NCI-H1436 treated with DMSO at 0.1 percent for 48 hours (cell line): ENCODE data around the gene DEFB108B.
"Not testable (repeated sequence)": the region's sequence is repeated elsewhere in the genome, so short reads cannot be mapped to it uniquely, and the experiment has no call there.

Experiments used
- DNase-seq: peaks from one replicate; lab custom pipeline; 2025; lab: John Stamatoyannopoulos, UW

DEFB108B gene, protein sequence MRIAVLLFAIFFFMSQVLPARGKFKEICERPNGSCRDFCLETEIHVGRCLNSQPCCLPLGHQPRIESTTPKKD

DNA sequence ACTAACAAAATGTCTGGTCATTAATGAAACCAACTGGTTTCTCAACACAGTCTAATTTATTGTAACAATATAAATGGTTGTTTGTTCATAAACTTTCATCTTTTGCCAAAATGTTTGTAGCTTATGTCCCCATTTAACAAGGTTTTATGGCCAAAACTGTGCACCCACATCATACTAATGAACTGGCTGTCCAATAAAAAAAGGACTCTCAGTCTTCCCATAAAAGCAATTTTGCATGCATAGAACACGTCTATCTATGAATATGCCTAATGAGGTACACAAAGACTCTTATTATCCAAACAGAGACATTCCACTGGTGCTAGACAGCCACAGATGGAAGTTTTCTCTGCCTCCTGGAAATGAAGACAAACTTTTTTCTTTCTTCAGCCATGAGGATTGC lies at the start of gene DEFB108B:
DEFB108B (plus strand) TSS at position 390 of the 400 bp plus-strand sequence; CDS start at position 390, 0 bp downstream.
- not testable (repeated sequence) for DNase-seq

DNA sequence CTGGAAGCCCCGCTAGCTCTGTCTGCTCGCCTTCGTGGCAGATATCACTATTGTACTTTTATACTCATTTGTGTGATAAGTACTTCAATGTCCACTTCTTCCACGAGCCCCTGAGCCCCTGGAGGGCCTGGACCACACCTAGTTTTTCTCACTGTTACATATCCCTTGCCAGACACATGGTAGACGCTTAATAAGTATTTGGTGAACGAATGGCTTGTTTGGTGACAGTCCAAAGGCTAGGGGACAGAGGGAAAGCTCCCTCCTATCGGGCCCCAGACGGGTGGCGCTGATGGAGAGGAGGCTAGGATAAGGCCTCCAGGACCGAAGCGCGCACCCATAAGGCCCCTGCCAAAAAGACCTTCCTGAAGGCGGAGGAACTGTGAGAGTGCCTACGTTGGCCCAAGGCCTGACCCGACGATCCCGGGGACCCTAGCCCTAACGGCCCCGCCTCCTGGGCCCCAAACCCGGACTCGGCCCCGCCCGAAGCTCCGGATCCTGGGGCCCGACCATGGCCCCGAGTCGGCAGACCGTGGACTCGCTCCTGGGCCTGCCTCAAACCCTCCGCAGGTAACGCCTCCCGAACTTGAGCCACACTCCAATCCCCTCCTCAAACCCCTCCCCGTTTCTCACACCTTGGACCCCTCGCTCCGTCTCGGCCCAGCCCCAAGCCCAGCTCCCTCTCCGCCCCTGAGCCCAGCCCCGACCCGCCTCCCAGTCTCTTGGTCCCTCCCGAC lies 46.7 kb upstream of the DEFB108B start:
- not testable (repeated sequence) for DNase-seq

DNA sequence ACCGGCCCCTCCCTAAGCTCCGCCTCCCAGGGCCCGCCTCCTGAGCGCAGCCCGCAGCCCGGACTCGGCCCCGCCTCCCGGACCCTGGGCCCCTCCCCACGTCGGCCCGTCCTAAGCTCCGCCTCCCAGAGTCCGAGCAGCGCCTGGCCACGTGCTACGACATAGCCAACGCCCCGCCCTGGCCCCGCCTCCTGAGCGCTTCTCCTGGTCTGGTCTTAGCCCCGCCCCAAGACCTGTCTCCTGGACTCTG lies 46.2 kb upstream of the DEFB108B start:
- DNase-seq: not testable (repeated sequence)

DNA sequence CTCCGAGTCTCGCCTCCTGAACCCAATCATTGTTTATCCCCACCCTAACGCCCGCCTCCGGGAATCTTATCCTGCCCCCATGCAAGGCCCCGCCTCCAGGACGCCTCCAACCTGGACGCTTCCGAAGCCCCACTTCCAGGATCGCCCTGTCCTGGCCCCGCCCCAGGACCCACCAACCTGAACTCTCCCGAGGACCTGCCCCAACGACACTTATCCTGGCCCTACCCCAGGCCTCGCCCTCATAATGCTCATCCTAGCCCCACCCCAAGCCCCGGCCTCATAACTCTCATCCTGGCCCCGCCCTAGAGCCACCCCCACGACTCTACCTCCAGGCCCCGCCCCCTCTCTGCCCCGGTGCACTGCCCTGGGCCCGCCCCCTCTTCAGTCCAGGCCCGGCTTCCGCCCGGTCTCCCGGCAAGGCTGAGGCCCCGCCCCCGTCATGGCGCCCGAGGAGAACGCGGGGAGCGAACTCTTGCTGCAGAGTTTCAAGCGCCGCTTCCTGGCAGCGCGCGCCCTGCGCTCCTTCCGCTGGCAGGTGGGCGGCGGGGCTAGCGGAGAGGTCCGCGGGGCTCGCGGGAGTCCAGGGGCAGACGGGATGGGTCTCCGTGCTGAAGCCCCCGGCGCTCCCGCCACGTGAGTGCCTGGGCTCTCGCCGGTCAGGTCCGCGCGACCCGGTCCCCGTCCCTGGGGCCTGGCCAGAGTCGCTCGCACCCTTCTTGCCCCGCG lies 45.7 kb upstream of the DEFB108B start:
- peak; percentile 82 for DNase-seq

DNA sequence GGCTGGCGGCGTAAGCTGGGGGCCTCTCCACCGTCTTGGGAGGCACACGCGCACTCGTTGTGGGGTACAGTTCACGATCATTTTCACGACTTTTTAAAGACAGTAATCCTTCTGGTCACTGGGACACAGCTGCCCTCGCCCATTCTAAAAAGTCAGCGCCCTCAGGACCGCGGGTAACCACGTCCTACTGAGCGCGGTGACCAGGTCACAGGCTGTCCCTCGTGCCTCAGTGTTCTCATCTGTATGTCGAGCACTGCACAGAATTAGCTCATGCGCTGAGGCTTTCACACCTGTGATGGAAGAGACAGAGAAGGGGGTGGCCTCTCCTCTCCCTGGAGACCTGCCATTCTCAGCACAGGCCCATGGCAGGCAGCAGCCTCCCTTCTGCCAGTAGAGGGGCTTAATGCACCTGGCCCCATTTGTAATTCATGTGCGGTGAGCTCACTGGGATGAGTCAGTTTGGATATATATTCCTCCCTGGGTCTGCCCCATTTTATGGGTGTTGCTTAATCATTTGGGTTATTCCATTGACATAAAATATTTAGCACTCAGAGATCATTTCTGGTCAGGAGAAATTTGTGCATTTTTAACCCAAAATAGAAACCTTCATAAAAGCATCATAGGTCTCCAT lies 45.1 kb upstream of the DEFB108B start:
- not testable (repeated sequence) for DNase-seq

DNA sequence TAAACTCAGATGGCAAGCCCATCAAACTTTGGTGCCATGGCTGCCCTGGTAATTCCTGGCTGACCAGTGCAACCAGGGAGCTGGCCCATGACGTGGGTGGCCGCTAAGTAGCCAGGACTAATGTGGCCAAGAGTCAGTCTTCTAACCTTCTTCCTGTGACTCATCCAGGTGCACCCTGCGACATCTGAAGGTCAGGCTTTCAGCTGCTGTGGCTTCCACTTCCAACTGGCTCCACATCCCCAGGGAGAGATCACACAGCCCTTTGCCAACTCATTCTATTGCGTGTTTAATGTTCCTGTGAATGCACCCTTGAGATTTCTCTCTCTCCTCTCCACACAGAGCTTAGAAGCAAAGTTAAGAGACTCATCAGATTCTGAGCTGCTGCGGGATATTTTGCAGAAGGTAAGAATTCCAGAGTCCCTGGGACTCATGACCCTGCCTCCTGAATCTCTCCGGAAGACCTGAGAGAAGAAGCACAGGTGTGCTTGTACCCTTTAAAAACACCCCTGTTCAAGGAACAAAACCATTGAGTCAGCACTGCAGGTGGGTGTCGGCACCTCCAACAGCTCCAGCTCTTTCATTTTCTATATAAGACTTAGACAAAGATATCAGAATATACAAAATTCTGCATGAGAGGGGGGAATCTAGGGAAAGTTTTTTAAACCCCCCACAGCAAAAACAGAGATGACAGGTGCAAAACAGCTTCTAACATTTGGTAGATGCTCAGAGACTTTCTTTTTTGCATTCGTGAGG lies 43.4 kb upstream of the DEFB108B start:
- not testable (repeated sequence) for DNase-seq

DNA sequence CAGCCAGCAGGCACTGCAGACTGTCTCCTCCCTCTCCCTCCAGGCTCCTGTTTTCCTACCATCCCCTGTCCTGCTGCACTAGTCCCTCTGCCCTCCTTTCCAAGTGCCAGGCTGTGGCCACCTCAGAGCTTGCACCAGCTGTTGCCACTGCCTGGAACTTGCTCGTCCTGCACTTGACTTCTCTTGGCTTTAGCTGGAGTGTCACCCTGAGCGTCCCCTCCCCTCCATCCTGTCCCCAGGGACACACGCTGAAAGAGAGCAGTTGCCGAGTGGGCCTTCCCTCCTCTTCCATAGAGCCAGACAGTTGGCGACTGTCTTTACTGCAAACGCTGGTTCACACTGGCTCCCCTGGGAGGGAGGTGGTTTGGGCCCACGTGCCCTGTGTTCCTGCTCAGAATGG lies 41.9 kb upstream of the DEFB108B start:
- DNase-seq: not testable (repeated sequence)

DNA sequence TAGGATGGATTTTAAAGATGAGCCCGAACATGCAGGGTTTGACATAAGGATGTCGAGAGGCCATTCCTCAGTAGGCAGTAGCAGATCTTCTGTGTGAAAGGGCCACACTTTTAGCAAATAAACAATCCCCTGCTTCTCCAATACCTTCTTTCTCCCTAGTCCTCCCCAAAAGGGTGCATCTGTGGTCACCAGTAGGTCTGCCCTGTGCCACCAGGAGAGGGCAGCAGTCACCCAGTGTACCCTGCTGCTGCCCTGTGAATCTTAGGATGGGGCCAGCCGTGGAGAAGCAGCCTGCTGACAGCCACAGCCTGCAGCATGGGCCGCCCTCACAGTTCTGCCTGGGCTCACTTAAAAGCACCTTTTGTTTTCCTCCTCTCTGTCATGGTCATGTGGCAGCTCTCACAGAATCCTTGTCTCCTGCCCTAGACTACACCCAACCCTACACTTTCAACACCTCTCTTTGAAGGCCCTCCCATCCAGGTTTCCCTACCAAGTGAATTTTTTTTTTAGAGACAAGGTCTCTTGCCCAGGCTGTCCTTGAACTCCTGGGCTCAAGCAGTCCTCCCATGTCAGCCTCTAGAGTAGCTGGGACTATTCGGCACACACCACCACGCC lies 40.3 kb upstream of the DEFB108B start:
- not testable (repeated sequence) for DNase-seq

DNA sequence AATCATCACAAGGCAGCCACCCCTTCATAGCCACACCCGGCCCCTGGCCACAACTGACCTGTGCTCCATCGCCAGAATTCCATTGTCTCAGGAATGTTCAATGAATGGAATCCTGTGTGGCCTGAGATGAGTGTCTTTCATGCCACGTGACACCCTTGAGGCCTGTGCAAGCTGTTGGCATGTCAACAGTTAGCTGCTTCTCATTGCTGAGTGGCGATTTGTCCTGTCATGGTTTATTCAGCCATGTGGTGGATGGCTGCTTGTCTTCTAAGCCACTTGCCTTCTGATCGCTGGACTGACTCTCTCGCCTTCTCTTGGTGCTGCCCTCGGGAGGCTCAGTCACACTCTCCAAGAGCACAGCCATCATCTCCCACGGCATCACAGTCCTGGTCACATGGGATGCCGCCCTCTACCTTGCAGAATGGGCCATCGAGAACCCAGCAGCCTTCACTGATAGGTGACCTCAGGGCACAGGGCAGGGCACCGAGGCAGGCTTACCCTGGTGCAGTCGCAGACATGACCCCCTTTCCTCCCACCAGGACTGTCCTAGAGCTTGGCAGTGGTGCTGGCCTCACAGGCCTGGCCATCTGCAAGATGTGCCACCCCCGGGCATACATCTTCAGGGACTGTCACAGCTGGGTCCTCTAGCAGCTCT lies 38.5 kb upstream of the DEFB108B start:
- DNase-seq: not testable (repeated sequence)

DNA sequence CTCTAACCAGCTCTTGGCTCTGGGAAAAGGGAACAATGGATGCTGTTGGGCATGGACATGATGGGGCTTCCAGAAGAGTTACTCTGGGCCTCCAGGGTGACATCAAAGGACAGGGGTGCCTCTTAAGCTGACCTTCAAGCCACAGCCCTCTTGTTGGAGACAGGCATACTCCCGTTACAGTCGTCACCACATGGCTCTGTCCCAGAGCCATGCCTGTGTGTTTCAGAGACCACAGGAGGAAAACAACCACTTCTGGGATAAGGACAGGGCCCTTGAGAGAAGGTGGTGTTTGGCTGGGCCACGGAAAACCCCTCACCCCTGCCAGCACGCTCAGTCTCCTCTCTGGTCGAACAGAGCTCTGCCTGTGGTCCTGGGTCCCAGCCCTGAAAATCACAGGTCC lies 37.8 kb upstream of the DEFB108B start:
- DNase-seq: not testable (repeated sequence)

DNA sequence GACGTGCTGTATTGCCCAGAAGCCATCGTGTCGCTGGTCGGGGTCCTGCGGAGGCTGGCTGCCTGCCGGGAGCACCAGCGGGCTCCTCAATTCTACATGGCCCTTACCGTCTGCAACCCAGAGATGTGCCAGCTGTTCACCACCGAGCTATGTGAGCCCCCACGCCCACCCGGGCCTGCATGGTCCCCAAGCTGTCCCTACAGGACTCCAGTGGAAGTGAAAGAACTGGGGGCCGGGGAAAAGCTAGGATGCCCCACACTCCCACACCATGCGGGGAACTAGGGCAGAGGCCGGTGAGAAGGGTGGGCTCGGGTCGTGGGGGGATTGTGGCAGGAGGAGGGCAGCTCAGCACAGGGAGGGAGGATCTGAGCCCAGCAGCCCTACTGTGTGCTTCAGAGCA lies 37.0 kb upstream of the DEFB108B start:
- not testable (repeated sequence) for DNase-seq

DNA sequence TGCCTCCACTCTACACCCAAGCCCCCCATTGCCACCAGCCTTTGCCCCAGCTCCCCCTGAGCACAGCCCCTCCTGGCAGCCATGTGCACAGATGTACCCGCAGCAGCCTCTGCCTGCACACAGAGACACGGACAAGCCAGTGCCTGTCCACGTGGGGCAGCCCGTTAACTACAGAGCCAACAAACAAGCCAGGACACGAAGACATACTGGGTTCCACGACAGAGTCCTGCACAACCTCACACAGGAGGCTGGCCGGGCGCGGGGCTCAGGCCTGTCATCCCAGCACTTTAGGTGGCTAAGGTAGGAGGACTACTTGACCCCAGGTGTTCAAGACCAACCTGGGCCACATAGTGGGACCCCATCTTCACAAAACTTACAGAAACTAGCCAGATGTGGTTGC lies 36.2 kb upstream of the DEFB108B start:
- not testable (repeated sequence) for DNase-seq

DNA sequence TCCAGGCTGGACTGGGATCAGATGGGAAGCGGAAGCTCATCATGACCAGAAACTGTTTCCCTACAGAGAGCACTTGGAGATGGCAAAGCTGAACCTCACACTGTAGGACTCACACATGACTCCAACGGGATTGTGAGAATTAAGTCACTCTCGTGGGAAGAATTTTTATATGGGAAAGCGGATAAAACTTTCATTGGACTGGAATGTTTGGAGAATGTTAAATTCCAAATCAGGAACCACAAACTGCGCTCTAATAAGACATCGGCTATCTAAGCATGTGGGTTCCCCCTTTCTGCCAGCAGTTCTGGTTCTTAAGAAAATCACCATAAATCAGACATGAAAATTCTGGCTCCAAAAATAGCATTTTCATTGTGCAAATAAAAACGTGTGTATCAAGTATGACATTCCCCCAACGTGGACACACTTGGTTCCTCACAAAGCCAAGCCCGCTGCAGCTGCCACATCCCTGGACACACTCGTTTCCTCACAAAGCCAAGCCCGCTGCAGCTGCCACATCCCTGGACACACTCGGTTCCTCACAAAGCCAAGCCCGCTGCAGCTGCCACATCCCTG lies 33.4 kb upstream of the DEFB108B start:
- not testable (repeated sequence) for DNase-seq

DNA sequence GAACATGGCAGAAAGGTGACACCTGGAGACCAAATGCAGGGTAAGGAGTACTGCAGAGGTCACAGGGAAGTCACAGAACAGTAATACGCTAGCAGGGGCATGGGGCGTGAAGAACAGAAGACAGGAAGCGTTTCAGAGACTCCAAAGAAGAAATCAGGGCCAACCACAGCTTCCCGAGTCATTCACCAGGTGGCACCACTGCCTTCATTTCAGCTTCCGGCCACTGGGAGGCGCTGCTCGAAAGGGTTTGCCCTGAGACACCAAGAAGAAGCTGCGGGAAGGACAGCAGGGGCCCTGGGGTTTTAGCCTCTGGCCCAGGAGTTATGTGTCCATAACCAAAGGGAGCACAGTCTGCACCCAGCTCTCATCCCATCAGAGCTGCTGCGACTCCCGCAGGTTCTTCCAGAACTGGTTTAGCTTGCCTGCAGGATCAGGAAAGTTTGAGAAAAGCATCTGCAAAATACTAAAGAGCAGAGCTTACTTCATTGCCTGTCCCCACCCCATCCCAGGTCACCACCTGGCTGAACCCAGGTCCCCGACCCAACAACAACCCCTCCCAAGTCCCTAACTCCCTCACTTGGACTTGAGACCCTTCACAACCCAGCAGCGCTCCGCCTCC lies 32.6 kb upstream of the DEFB108B start:
- DNase-seq: not testable (repeated sequence)

DNA sequence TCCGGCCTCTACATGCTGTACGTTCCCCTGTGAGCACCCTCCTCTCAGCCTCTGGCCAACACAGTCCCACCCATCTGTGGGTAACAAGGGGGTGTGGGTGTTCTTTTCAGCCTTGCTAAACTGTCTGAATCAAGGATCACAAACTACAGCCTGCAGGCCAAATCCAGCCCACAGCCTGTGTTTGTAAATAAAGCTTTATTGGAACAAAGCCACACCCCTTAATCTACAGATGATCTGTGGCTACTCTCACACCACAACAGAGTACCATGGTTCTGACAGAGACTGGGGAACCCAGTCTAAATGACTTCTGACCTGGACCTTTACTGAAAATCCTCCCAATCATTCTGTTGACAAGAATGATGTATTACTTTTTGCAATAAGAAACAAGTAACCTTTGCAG lies 32.0 kb upstream of the DEFB108B start:
- DNase-seq: not testable (repeated sequence)

DNA sequence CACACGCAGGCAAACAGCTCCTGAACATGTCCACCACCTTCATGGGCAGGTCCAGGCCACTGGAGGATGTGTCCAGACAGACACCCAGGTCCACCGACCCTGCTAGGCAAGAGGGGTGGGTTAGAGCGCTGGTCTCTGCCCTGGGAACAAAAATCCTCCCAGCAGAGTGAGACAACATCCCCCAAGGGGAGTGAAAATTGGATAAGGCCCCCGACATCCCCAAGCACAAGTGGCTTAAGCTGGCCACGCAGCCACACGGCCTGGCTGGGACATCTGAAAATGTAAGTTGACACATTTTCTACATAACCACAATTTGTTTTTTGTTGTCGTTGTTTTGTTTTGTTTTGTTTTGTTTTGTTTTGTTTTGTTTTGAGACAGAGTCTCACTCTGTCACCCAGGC lies 30.1 kb upstream of the DEFB108B start:
- DNase-seq: not testable (repeated sequence)

DNA sequence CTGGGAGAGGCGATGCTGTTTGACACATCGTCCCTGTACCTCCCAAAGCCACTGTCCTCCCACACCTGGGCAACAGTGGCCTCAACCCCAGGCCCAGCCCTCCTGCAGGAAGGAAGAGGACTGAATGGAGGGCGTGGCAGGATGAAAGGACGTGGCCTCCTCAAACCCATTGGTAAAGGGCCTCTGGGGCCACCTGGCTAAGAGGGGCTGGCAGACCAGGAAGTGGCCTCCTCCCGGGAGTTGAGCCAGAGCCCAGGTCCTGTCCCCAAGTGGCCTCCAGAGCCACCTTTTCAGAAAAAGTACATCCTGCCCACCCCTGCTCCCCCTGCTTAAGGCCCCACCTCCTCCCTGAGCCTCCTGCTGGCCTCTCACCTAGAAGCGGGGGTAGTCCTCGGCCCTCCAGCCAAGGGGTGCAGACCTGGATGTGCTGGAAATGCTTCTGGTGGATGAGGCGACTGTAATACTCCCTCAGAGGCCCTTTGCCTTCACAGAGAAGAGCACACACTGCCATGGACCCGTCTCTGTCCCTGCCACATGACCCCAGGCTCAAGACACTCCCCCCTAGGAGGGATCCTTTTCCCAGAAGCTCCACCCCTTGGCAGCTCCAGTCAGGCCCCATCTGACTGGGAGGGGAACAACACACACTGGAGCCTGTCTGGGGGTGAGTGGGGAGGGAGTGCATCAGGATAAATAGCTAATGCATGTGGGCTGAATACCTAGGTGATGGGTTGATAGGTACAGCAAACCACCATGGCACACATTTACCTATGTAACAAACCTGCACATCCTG lies 28.6 kb upstream of the DEFB108B start:
- DNase-seq: not testable (repeated sequence)

DNA sequence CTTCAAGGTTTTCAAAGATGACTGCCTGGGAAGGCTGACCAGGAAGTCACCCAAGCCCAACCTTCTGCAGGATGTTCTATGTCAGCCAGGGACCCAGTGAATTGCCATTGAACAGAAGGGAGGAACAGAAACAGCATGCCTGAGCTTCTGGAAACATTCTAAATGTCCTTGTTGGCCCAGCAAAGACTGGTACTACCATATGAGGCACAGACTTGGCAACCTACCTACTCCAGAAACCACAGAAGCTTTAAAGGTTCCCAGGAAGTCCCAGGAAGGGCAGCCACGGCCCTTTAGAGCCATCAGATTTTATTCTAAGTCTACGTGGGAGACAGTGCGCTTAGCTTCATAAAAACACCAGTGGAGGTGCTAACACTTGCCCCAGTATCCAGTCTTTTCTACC lies 20.5 kb upstream of the DEFB108B start:
- DNase-seq: not testable (repeated sequence)
